A549 (cell line): ENCODE measurements around the gene DLGAP1. TPM values are rescaled to one million over a fixed set of nuclear protein-coding genes. Genes with fewer than 3 reads are reported as not detected.

ENCODE experiments used
- ATAC-seq, 2 experiments: fragments of 200-7000 bp in 1 of 2; fragments of >200 bp in 1 of 2; cut with Nextera tagmentation in 1 of 2; cut with Tn5 transposase in 1 of 2; 3 replicates each; pipeline versions ENCODE4 v1.8.0 to v1.9.1; 2018 to 2020; ENCODE audit warnings: mild to moderate bottlenecking in 1 of 2, moderate library complexity in 1 of 2
- CTCF ChIA-PET: fragments of 300-600 bp; sonication (Branson Sonifier 250); formaldehyde crosslinking; extraction: SDS; loops from one replicate; lab custom pipeline; 2021; ENCODE audit warnings: antibody characterized with exemption, inconsistent platforms; lab: Yijun Ruan, JAX
- POLR2A ChIA-PET: fragments of 350-600 bp; formaldehyde crosslinking; extraction: SDS; loops from one replicate; lab custom pipeline; 2021; ENCODE audit warnings: antibody characterized with exemption, inconsistent platforms; lab: Yijun Ruan, JAX
- DNase-seq, 2 experiments: peaks; one replicate each; pipeline versions ENCODE4 v3.0.0 to v3.0.0-alpha.2; 2011 to 2016; ENCODE audit warnings: low read depth in 1 of 2, low spot score in 1 of 2
- FAIRE-seq: peaks from 2 replicates; lab custom pipeline; 2011; peaks lifted over from hg19 to GRCh38; lab: Jason Lieb, UNC
- H3K27ac ChIP-seq, 2 experiments: fragments of >200 bp; sonication (Bioruptor Twin); formaldehyde crosslinking; 3 replicates each; pipeline ENCODE4 v1.5.1; 2016 to 2017
- H3K4me1 ChIP-seq: fragments of >200 bp; sonication (Bioruptor Twin); formaldehyde crosslinking; 3 replicates; pipeline ENCODE4 v1.6.1; 2016
- H3K4me2 ChIP-seq: fragments of >200 bp; sonication (Bioruptor Twin); formaldehyde crosslinking; 3 replicates; pipeline ENCODE4 v1.6.1; 2016
- H3K4me3 ChIP-seq: fragments of >200 bp; sonication (Bioruptor Twin); formaldehyde crosslinking; 3 replicates; pipeline ENCODE4 v1.5.1; 2016
- H3K9me3 ChIP-seq: fragments of >200 bp; sonication (Bioruptor Twin); formaldehyde crosslinking; 3 replicates; pipeline ENCODE4 v1.6.1; 2016
- BHLHE40 ChIP-seq: IDR thresholded peaks from 2 replicates; pipeline ENCODE4 v1.6.1; 2012; ENCODE audit warnings: low read depth, low read length, inconsistent platforms
- CBX2 ChIP-seq: fragments of 200-600 bp; sonication (generic); IDR thresholded peaks from 2 replicates; pipeline ENCODE4 v1.6.1; 2016; ENCODE audit warnings: low read depth, mild to moderate bottlenecking, borderline replicate concordance
- CEBPB ChIP-seq, 2 experiments: fragments of >200 bp in 1 of 2; sonication (Bioruptor Twin) in 1 of 2; formaldehyde crosslinking in 1 of 2; IDR thresholded peaks; 2 replicates each; pipeline ENCODE4 v1.6.1; 2012 to 2016
- CHD2 ChIP-seq: fragments of 150-350 bp; IDR thresholded peaks from 2 replicates; pipeline ENCODE4 v1.6.1; 2014; ENCODE audit warnings: low read length; ENCODE audit not compliant: partially characterized antibody
- EHMT2 ChIP-seq: fragments of 200-600 bp; sonication (generic); IDR thresholded peaks from 2 replicates; pipeline ENCODE4 v1.6.1; 2016; ENCODE audit warnings: antibody characterized with exemption, low read depth, mild to moderate bottlenecking, moderate library complexity
- HDAC2 ChIP-seq: fragments of 200-600 bp; sonication (generic); IDR thresholded peaks from 2 replicates; pipeline ENCODE4 v1.6.1; 2016
- HEYL ChIP-seq: fragments of 250-450 bp; sonication (Bioruptor Pico); IDR thresholded peaks from 2 replicates; pipeline ENCODE4 v1.8.0; 2021; ENCODE audit warnings: mild to moderate bottlenecking, moderate library complexity
- HOXA7 ChIP-seq: fragments of 250-450 bp; sonication (Bioruptor Pico); IDR thresholded peaks from 2 replicates; pipeline ENCODE4 v1.5.0; 2020; ENCODE audit warnings: mild to moderate bottlenecking, moderate library complexity
- HOXB5 ChIP-seq: fragments of 250-450 bp; sonication (Bioruptor Pico); IDR thresholded peaks from 2 replicates; pipeline ENCODE4 v1.5.0; 2020; ENCODE audit warnings: mild to moderate bottlenecking, moderate library complexity
- KDM5A ChIP-seq: fragments of 200-600 bp; sonication (generic); IDR thresholded peaks from 2 replicates; pipeline ENCODE4 v1.6.1; 2016; ENCODE audit warnings: antibody characterized with exemption, mild to moderate bottlenecking
- MAX ChIP-seq: IDR thresholded peaks from 2 replicates; pipeline ENCODE4 v1.6.1; 2012
- NFE2L2 ChIP-seq: fragments of 150-350 bp; conservative IDR thresholded peaks from 2 replicates; pipeline ENCODE4 v1.6.1; 2014; ENCODE audit warnings: low read length
- NR3C1 ChIP-seq: fragments of >200 bp; sonication (Bioruptor Twin); formaldehyde crosslinking; IDR thresholded peaks from 3 replicates; pipeline ENCODE4 v1.6.1; 2017
- POLR2AphosphoS2 ChIP-seq: conservative IDR thresholded peaks from 2 replicates; pipeline ENCODE4 v1.6.1; 2012; ENCODE audit warnings: low read length, improper control_type of control experiment, inconsistent platforms
- RARB ChIP-seq: fragments of 250-450 bp; sonication (Bioruptor Pico); IDR thresholded peaks from 2 replicates; pipeline ENCODE4 v1.8.0; 2021; ENCODE audit warnings: mild to moderate bottlenecking, moderate library complexity
- RCOR1 ChIP-seq: fragments of 150-350 bp; IDR thresholded peaks from 2 replicates; pipeline ENCODE4 v1.6.1; 2014; ENCODE audit warnings: antibody characterized with exemption, low read length, low read depth
- RFX5 ChIP-seq: fragments of 450-650 bp; IDR thresholded peaks from 2 replicates; pipeline ENCODE4 v1.7.1; 2014; ENCODE audit warnings: antibody characterized with exemption, mild to moderate bottlenecking, moderate library complexity
- SMC3 ChIP-seq: fragments of >200 bp; sonication (Bioruptor Twin); formaldehyde crosslinking; IDR thresholded peaks from 3 replicates; pipeline ENCODE4 v1.6.1; 2018; ENCODE audit warnings: inconsistent platforms
- SREBF2 ChIP-seq: fragments of 450-650 bp; IDR thresholded peaks from 2 replicates; pipeline ENCODE4 v1.6.1; 2014; ENCODE audit warnings: mild to moderate bottlenecking, moderate library complexity
- USF2 ChIP-seq: fragments of 450-650 bp; IDR thresholded peaks from 2 replicates; pipeline ENCODE4 v1.6.1; 2014; ENCODE audit warnings: antibody characterized with exemption
- ZC3H11A ChIP-seq: fragments of 450-650 bp; IDR thresholded peaks from 2 replicates; pipeline ENCODE4 v1.6.1; 2014; ENCODE audit warnings: antibody characterized with exemption, mild to moderate bottlenecking
- WGBS: methylation state at CpG from one replicate; pipeline ENCODE4 v1.1.6; 2017; ENCODE audit errors: missing lambda C conversion rate; 5-methylcytosine and 5-hydroxymethylcytosine counted together
- polyA plus RNA-seq, 4 experiments: library from polyadenylated mRNA; depleted of rRNA in 3 of 4; stranded (reverse); fragments of >200 nt; fragmentation: RNase III in 1 of 4; extraction: RNeasy Plus Mini Kit Qiagen cat#74134 plus additional on column Dnase treatment in 1 of 4; gene quantifications; 2 replicates in 3 of 4; 3 replicates in 1 of 4; pipeline ENCODE4 v1.2.3, GENCODE V29; 2011 to 2017
- TF ChIP-seq, protein P1 (sequence below): fragments of >200 bp; sonication (Bioruptor Twin); formaldehyde crosslinking; IDR thresholded peaks from 3 replicates; pipeline ENCODE4 v1.6.1; 2016
- TF ChIP-seq, protein P2 (sequence below): fragments of 200-600 bp; sonication (generic); IDR thresholded peaks from 2 replicates; pipeline ENCODE4 v1.6.1; 2016; ENCODE audit warnings: antibody characterized with exemption, mild to moderate bottlenecking, moderate library complexity
- TF ChIP-seq, protein P3 (sequence below): fragments of 150-350 bp; IDR thresholded peaks from 2 replicates; pipeline ENCODE4 v1.6.1; 2014; ENCODE audit warnings: low read depth, mild to moderate bottlenecking, low read length

Gene DLGAP1
- polyA plus RNA-seq, 2 of the 4 experiments (the other 2 are of a cell fraction), result 0.04 to 0.12 TPM

DNA sequence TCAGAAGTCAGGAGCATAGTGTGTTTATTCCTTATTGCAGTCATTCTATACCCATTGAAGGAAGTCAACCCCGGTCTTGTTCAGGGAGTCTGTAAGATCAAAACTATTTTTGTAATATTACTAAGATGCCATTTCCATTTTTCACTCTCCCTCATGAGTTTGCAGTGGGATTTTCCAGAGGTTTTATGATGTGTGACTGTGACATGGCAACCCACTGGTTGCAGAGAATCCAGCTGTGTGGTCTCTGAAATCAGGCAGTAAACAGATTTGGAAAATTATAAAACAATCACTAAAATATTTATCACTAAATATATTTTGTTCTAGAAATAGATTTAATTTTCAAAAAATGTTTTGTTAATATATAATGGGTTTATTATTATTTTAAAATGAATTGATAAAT is 38.1 kb downstream of the DLGAP1 start (continued):
- TF ChIP-seq, protein P1, sequence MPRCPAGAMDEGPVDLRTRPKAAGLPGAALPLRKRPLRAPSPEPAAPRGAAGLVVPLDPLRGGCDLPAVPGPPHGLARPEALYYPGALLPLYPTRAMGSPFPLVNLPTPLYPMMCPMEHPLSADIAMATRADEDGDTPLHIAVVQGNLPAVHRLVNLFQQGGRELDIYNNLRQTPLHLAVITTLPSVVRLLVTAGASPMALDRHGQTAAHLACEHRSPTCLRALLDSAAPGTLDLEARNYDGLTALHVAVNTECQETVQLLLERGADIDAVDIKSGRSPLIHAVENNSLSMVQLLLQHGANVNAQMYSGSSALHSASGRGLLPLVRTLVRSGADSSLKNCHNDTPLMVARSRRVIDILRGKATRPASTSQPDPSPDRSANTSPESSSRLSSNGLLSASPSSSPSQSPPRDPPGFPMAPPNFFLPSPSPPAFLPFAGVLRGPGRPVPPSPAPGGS, result no peak
- TF ChIP-seq, all 56 proteins: peak for 0

- POLR2A ChIA-PET, result no interaction called here
- CTCF ChIA-PET, result interaction anchor here (0.6 kb wide), 1 partner anchor 611 kb away, joined by 3 read pairs; no protein-coding TSS in a partner anchor
- Histone ChIP-seq H3K4me3 (no peak overlapping the region), H3K27ac (no peak overlapping the region), H3K4me1 (no peaks in the 10 kb centered on the region), H3K9me3 (no peaks in the 10 kb centered on the region), H3K4me2 (no peak overlapping the region)
- DNase-seq (no peak), ATAC-seq (no peak), FAIRE-seq (no peak)
- TF ChIP-seq NFE2L2, result no peak
- no peak for TF ChIP-seq RARB (CRISPR knock-in tag)
- no peak for TF ChIP-seq NR3C1
- TF ChIP-seq EHMT2, result no peak
- TF ChIP-seq SREBF2, result no peak
- no peak for TF ChIP-seq CHD2
- no peak for TF ChIP-seq HOXA7 (CRISPR knock-in tag)
- no peak for TF ChIP-seq HDAC2
- TF ChIP-seq BHLHE40, result no peak
Observed at GRCh38 chr18:4412286-4412685, 42.8 kb downstream of the DLGAP1 start.

DNA sequence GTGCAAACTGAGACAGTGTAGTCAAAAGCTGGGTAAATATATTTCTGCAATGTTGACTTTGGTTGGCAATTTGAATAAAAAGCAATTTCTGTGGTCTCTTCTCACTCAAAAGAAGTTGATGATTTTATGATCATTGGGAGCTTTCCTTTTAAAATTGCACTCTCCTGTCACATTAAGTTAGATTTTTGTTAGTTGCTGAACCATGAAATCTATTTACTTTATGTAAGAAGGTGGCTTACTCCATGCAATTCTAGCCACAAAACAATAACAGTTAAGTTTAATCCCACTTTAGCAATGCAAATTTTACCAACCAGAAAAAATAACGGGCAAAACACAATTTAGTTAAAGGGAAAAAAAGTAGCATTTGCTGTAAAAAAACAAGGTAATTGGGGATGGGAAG is 48.3 kb downstream of the DLGAP1 start:
- FAIRE-seq (no peak), ATAC-seq (no peak), DNase-seq (no peak)
- CTCF ChIA-PET, result no interaction called here
- no peaks in the 10 kb centered on the region for H3K9me3 ChIP-seq
- H3K4me1 ChIP-seq, result no peaks in the 10 kb centered on the region
- POLR2A ChIA-PET, result no interaction called here
- TF ChIP-seq RFX5 (no peak), KDM5A (no peak), ZC3H11A (no peak), HOXB5 (CRISPR knock-in tag) (no peak), HEYL (CRISPR knock-in tag) (no peak), USF2 (no peak), CBX2 (no peak), BHLHE40 (no peak), SMC3 (no peak), CEBPB (IDR thresholded peaks at IDR 0.05) (no peak), MAX (no peak), HOXA7 (CRISPR knock-in tag) (no peak), RCOR1 (no peak), POLR2AphosphoS2 (no peak), CHD2 (no peak), EHMT2 (no peak)
- TF ChIP-seq, protein P1, result no peak
- TF ChIP-seq, protein P2, sequence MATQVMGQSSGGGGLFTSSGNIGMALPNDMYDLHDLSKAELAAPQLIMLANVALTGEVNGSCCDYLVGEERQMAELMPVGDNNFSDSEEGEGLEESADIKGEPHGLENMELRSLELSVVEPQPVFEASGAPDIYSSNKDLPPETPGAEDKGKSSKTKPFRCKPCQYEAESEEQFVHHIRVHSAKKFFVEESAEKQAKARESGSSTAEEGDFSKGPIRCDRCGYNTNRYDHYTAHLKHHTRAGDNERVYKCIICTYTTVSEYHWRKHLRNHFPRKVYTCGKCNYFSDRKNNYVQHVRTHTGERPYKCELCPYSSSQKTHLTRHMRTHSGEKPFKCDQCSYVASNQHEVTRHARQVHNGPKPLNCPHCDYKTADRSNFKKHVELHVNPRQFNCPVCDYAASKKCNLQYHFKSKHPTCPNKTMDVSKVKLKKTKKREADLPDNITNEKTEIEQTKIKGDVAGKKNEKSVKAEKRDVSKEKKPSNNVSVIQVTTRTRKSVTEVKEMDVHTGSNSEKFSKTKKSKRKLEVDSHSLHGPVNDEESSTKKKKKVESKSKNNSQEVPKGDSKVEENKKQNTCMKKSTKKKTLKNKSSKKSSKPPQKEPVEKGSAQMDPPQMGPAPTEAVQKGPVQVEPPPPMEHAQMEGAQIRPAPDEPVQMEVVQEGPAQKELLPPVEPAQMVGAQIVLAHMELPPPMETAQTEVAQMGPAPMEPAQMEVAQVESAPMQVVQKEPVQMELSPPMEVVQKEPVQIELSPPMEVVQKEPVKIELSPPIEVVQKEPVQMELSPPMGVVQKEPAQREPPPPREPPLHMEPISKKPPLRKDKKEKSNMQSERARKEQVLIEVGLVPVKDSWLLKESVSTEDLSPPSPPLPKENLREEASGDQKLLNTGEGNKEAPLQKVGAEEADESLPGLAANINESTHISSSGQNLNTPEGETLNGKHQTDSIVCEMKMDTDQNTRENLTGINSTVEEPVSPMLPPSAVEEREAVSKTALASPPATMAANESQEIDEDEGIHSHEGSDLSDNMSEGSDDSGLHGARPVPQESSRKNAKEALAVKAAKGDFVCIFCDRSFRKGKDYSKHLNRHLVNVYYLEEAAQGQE, result no peak
- TF ChIP-seq, protein P3, sequence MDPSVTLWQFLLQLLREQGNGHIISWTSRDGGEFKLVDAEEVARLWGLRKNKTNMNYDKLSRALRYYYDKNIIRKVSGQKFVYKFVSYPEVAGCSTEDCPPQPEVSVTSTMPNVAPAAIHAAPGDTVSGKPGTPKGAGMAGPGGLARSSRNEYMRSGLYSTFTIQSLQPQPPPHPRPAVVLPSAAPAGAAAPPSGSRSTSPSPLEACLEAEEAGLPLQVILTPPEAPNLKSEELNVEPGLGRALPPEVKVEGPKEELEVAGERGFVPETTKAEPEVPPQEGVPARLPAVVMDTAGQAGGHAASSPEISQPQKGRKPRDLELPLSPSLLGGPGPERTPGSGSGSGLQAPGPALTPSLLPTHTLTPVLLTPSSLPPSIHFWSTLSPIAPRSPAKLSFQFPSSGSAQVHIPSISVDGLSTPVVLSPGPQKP, result no peak
- WGBS, result 30% methylated on average over 1 of the region's 1 CpG
- no peak overlapping the region for H3K27ac ChIP-seq
- no peak overlapping the region for H3K4me2 ChIP-seq
- no peak overlapping the region for H3K4me3 ChIP-seq
